IPS-15b (cell line): Measurements from ENCODE around the gene KCNQ1.
A peak's percentile ranks its signal among the peaks of the same experiment; 100 is the strongest.

Experiments used
- H3K27me3 ChIP-seq: one replicate; pipeline ENCODE4 v1.6.1; 2013; ENCODE audit warnings: low read length; ENCODE audit not compliant: control insufficient read depth, insufficient read depth
- H3K36me3 ChIP-seq: one replicate; pipeline ENCODE4 v1.6.1; 2013; ENCODE audit warnings: low read length; ENCODE audit not compliant: control insufficient read depth, insufficient read depth
- H3K4me1 ChIP-seq: one replicate; pipeline ENCODE4 v1.6.1; 2013; ENCODE audit warnings: mild to moderate bottlenecking, low read length; ENCODE audit not compliant: control insufficient read depth, insufficient read depth
- H3K4me3 ChIP-seq: one replicate; pipeline ENCODE4 v1.5.1; 2013; ENCODE audit warnings: low read depth, low read length
- H3K9ac ChIP-seq: one replicate; pipeline ENCODE4 v1.6.1; 2013; ENCODE audit warnings: low read depth, mild to moderate bottlenecking, low read length
- H3K9me3 ChIP-seq: one replicate; pipeline ENCODE4 v1.6.1; 2013; ENCODE audit warnings: mild to moderate bottlenecking, low read length; ENCODE audit not compliant: control insufficient read depth, insufficient read depth

KCNQ1 gene, protein sequence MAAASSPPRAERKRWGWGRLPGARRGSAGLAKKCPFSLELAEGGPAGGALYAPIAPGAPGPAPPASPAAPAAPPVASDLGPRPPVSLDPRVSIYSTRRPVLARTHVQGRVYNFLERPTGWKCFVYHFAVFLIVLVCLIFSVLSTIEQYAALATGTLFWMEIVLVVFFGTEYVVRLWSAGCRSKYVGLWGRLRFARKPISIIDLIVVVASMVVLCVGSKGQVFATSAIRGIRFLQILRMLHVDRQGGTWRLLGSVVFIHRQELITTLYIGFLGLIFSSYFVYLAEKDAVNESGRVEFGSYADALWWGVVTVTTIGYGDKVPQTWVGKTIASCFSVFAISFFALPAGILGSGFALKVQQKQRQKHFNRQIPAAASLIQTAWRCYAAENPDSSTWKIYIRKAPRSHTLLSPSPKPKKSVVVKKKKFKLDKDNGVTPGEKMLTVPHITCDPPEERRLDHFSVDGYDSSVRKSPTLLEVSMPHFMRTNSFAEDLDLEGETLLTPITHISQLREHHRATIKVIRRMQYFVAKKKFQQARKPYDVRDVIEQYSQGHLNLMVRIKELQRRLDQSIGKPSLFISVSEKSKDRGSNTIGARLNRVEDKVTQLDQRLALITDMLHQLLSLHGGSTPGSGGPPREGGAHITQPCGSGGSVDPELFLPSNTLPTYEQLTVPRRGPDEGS

GRCh38 chr11:2444821-2445745 lies at the start of gene KCNQ1:
KCNQ1 (plus strand) TSS chr11:2445008; CDS start chr11:2445099, 91 bp downstream.
- Histone ChIP-seq H3K27me3 (peaks cover 50% of the 10 kb centered on the region), H3K9ac (no peak within 1 kb of the TSS), H3K4me3 (peak within 1 kb of the TSS; percentile 55), H3K9me3 (no peaks in the 10 kb centered on the region), H3K36me3 (no peaks in the 10 kb centered on the region), H3K4me1 (no peaks in the 10 kb centered on the region)

GRCh38 chr11:2395211-2395730 lies 49.5 kb upstream of the KCNQ1 start:
- Histone ChIP-seq H3K9ac (no peak overlapping the region), H3K36me3 (peaks cover 46% of the 10 kb centered on the region), H3K4me1 (no peaks in the 10 kb centered on the region), H3K4me3 (no peak overlapping the region), H3K27me3 (no peaks in the 10 kb centered on the region), H3K9me3 (no peaks in the 10 kb centered on the region)

- Histone ChIP-seq H3K36me3 (peaks cover 49% of the 10 kb centered on the region), H3K4me3 (no peak overlapping the region), H3K9ac (no peak overlapping the region), H3K27me3 (no peaks in the 10 kb centered on the region), H3K4me1 (no peaks in the 10 kb centered on the region), H3K9me3 (no peaks in the 10 kb centered on the region)
Observed at GRCh38 chr11:2395856-2396255, 49.0 kb upstream of the KCNQ1 start.

DNA sequence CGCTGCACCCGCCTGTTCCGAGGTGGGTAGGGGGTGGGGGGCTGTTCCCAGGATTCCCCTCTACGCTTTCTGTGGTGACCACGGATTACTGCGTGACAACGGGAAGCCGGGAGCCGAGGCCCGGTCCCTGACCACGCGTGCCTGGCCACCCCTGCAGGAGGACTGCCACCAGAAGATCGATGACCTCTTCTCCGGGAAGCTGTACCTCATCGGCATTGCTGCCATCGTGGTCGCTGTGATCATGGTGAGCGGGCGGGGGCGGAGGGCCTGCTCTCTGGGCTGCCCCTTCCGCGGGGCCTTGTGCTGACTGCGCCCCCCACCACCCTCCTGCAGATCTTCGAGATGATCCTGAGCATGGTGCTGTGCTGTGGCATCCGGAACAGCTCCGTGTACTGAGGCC lies 48.3 kb upstream of the KCNQ1 start:
- no peaks in the 10 kb centered on the region for H3K27me3 ChIP-seq
- peaks cover 47% of the 10 kb centered on the region for H3K36me3 ChIP-seq
- no peak overlapping the region for H3K9ac ChIP-seq
- no peaks in the 10 kb centered on the region for H3K9me3 ChIP-seq
- H3K4me1 ChIP-seq, result no peaks in the 10 kb centered on the region
- no peak overlapping the region for H3K4me3 ChIP-seq

DNA sequence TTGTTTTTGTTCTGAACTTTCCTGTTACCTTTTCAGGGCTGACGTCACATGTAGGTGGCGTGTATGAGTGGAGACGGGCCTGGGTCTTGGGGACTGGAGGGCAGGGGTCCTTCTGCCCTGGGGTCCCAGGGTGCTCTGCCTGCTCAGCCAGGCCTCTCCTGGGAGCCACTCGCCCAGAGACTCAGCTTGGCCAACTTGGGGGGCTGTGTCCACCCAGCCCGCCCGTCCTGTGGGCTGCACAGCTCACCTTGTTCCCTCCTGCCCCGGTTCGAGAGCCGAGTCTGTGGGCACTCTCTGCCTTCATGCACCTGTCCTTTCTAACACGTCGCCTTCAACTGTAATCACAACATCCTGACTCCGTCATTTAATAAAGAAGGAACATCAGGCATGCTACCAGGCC lies 47.8 kb upstream of the KCNQ1 start:
- Histone ChIP-seq H3K27me3 (no peaks in the 10 kb centered on the region), H3K9me3 (no peaks in the 10 kb centered on the region), H3K4me1 (no peaks in the 10 kb centered on the region), H3K36me3 (peaks cover 44% of the 10 kb centered on the region), H3K9ac (no peak overlapping the region), H3K4me3 (no peak overlapping the region)

DNA sequence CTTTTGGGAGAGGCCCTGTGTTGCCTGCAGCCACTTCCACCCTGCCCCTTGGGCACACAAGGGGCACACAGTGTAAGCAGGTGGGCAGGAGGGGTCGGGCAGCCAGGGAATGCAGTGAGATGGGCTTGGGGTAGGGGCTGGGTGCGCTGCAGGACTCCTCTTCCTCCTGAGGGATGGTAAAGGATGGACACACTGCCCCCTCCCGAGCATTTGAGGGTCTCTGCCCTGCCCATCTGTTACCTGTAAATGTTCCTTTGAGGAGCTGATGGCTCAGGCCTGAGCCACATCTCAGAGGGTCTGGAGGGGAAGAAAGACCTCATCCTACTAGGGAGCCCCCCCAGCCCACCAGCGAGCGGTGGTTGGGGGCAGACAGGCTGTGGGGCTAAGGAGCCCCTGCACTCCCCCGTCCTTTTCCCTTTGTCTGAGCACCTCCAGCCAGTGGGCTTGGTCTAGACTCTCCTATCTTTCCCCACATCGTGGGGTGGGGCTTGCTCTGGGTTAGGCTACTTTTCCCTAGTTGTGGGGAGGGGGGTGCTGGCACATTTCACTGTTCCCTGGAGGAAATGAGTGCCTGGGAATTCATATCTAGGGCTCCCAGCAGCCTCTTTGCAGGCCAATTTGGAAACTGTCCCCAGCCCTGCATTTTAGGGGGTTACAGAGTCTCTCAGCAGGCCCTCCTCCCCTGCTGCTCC lies 46.0 kb upstream of the KCNQ1 start:
- peaks cover 46% of the 10 kb centered on the region for H3K36me3 ChIP-seq
- H3K4me1 ChIP-seq, result no peaks in the 10 kb centered on the region
- peak overlapping the region; percentile 87 for H3K9ac ChIP-seq
- H3K9me3 ChIP-seq, result no peaks in the 10 kb centered on the region
- H3K27me3 ChIP-seq, result no peaks in the 10 kb centered on the region
- H3K4me3 ChIP-seq, result no peak overlapping the region

DNA sequence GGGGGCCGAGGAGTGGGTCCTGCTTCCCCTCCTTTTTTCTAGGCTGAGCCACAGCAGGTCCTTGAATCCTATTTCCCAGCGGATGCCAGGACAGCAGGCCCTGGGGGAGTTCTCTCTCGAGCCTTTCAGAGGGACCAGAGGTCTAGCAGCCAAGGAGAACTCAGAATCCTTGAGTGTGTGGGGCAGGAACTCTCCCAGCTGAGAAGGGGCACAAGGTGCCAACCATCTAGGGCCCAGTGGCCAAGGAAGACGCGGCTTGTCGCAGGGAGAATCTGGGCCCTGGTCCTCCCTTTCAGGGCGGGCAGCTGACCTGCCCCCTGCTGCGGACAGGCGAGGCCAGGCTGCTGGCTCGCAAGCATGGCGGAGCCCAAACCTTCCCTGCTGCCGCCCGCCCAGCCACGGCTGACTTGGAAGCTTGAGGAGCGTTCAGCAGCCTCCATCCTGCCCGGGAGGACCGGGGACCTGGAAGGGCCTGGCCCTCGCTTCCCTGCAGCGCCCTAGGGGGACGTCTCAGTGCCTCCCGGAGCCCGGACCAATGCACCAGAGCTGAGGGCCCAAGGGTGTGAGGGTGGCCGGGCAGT lies 45.2 kb upstream of the KCNQ1 start:
- H3K36me3 ChIP-seq, result peaks cover 40% of the 10 kb centered on the region
- H3K9me3 ChIP-seq, result no peaks in the 10 kb centered on the region
- H3K4me3 ChIP-seq, result peak overlapping the region; percentile 74
- H3K4me1 ChIP-seq, result no peaks in the 10 kb centered on the region
- no peaks in the 10 kb centered on the region for H3K27me3 ChIP-seq
- peak overlapping the region; percentile 87 for H3K9ac ChIP-seq

DNA sequence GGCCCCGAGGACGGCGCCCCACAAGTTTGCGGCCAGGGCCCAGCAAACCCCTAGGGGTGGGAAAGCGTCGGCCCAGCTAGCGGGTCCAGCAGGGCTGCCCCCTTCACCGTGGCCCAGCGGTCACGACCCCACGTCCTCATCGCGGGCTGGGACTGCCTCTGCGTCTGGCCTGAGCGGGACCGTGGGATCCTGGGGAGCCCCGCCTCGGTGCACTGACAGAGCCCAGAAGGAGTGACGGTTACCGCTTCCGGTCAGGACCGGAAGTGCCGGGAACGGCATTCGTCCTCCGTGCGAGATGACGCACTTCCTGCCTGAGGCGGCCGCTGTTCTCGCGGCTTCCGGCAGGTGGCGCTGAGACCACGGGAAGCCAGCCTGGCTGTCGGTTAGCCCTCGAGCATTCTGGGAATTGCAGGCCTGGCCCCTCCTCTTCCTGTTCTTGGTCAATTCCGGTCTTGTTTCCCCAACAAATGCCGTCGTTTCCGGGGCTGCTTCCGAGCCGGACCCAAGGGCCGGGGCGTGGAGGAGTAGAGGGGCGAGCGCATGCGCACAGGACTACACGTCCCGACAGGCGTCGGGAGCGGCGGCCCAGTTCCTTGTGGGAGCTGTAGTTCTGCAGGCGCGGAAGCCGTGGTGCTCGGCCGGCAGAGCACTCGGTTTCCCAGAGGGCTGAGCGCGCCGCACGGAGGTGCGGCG lies 44.6 kb upstream of the KCNQ1 start, which contains the start of gene TSSC4:
TSSC4 (plus strand) TSS at position 682 of the 693 bp plus-strand sequence. CDS start 1,884 bp downstream, outside the sequence.
- no peaks in the 10 kb centered on the region for H3K4me1 ChIP-seq
- H3K36me3 ChIP-seq, result peaks cover 39% of the 10 kb centered on the region
- H3K4me3 ChIP-seq, result peak within 1 kb of the TSS; percentile 98
- no peaks in the 10 kb centered on the region for H3K9me3 ChIP-seq
- peak within 1 kb of the TSS; percentile 97 for H3K9ac ChIP-seq
- no peaks in the 10 kb centered on the region for H3K27me3 ChIP-seq

DNA sequence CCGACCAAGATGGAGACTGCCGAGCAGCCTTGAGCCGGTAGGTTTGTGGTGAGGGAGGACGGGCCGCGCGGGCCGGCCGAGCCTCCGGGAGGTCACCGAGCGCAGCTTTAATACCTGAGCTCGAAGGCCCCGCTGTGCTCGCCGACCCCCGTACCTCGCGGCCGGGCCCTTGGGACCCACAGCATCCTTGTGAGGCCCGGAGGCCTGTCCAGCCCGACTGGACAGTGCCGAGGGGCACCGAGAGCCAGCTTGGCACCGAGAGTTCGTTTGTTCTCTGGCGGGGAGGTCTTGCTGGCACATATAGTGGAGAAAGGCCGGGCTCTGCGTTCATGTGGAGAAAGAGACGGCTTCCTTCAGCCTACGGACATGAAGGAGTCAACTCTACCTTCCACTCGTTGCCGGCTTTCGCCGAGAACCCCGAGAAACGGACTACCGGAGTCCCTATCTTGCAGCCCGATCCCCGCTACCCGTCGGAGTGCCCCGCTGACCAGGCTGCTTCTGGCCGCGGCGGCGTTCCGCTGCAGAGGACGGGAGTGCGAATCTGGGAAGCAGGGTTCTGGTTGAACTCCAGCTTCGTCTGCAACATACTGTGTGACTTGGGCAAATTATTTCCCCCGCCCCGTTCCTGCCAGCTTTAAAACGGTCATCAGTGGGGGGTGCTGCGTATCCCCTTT lies 43.9 kb upstream of the KCNQ1 start:
- peaks cover 33% of the 10 kb centered on the region for H3K36me3 ChIP-seq
- H3K4me1 ChIP-seq, result no peaks in the 10 kb centered on the region
- peak overlapping the region; percentile 98 for H3K4me3 ChIP-seq
- H3K9ac ChIP-seq, result peak overlapping the region; percentile 97
- no peaks in the 10 kb centered on the region for H3K9me3 ChIP-seq
- no peaks in the 10 kb centered on the region for H3K27me3 ChIP-seq

- Histone ChIP-seq H3K4me3 (peak overlapping the region; percentile 98), H3K4me1 (no peaks in the 10 kb centered on the region), H3K9ac (peak overlapping the region; percentile 97), H3K9me3 (no peaks in the 10 kb centered on the region), H3K36me3 (peaks cover 30% of the 10 kb centered on the region), H3K27me3 (no peaks in the 10 kb centered on the region)
Observed at GRCh38 chr11:2401436-2401984, 43.3 kb upstream of the KCNQ1 start.
